PC-9 (cell line): ENCODE results near the gene B3GALNT1. TPM values are rescaled to one million over a fixed set of nuclear protein-coding genes. Genes with fewer than 3 reads are reported as not detected.

Source experiments
- BruUV-seq: library from RNA; stranded (reverse); fragments of 400-500 nt; replicated peaks from 2 replicates; lab custom pipeline; 2021; lab: Mats Ljungman, UMichigan
- CTCF ChIA-PET: fragments of 300-600 bp; sonication (Branson Sonifier 250); formaldehyde crosslinking; loops from one replicate; lab custom pipeline; 2022; ENCODE audit warnings: antibody characterized with exemption; lab: Charles Lee
- POLR2A ChIA-PET: fragments of 300-600 bp; sonication (Branson Sonifier 250); formaldehyde crosslinking; loops from one replicate; lab custom pipeline; 2022; ENCODE audit warnings: antibody characterized with exemption; ENCODE audit not compliant: unreplicated experiment; lab: Charles Lee
- DNase-seq, 2 experiments: peaks; one replicate each; pipeline versions ENCODE4 v3.0.0 to v3.0.0-alpha.2; 2015 to 2022; ENCODE audit warnings: mixed read lengths in 1 of 2
- H2AFZ ChIP-seq: fragments of 200-600 bp; sonication (generic); 2 replicates; pipeline ENCODE4 v1.8.1; 2017; ENCODE audit warnings: antibody characterized with exemption
- H3F3A ChIP-seq: fragments of 200-600 bp; sonication (generic); 2 replicates; pipeline ENCODE4 v1.8.1; 2017; ENCODE audit warnings: antibody characterized with exemption, mild to moderate bottlenecking, low read depth; ENCODE audit not compliant: insufficient read depth
- H3K27ac ChIP-seq: fragments of 200-600 bp; sonication (generic); 2 replicates; pipeline ENCODE4 v1.6.1; 2016; ENCODE audit warnings: mixed run types
- H3K27me3 ChIP-seq: fragments of 200-600 bp; sonication (generic); 2 replicates; pipeline ENCODE4 v1.6.1; 2016; ENCODE audit warnings: low read depth, mixed run types; ENCODE audit not compliant: insufficient read depth
- H3K36me3 ChIP-seq: fragments of 200-600 bp; sonication (generic); 2 replicates; pipeline ENCODE4 v1.6.1; 2016; ENCODE audit warnings: low read depth, mixed run types
- H3K4me1 ChIP-seq: fragments of 200-600 bp; sonication (generic); replicated peaks from 2 replicates; pipeline ENCODE4 v1.6.1; 2016; ENCODE audit warnings: mixed run types; ENCODE audit not compliant: insufficient read depth
- H3K4me2 ChIP-seq: fragments of 200-600 bp; sonication (generic); 2 replicates; pipeline ENCODE4 v1.6.1; 2017; ENCODE audit warnings: mixed run types
- H3K4me3 ChIP-seq: fragments of 200-600 bp; sonication (generic); 2 replicates; pipeline ENCODE4 v1.6.1; 2016; ENCODE audit warnings: mixed run types
- H3K79me2 ChIP-seq: fragments of 200-600 bp; sonication (generic); 2 replicates; pipeline ENCODE4 v1.6.1; 2017; ENCODE audit warnings: low read depth, mixed run types
- H3K9me2 ChIP-seq: fragments of 200-600 bp; sonication (generic); 2 replicates; pipeline ENCODE4 v1.8.1; 2017; ENCODE audit warnings: mild to moderate bottlenecking; ENCODE audit not compliant: insufficient read depth
- H3K9me3 ChIP-seq: fragments of 200-600 bp; sonication (generic); 2 replicates; pipeline ENCODE4 v1.8.1; 2016; ENCODE audit warnings: low read depth; ENCODE audit not compliant: insufficient read depth
- H4K20me1 ChIP-seq: fragments of 200-600 bp; sonication (generic); 2 replicates; pipeline ENCODE4 v1.8.1; 2017; ENCODE audit not compliant: insufficient read depth
- EZH2 ChIP-seq: fragments of 200-600 bp; sonication (generic); IDR thresholded peaks from 2 replicates; pipeline ENCODE4 v1.8.0; 2017; ENCODE audit warnings: antibody characterized with exemption, low read depth
- intact Hi-C: fragments of 100-400 bp; cut with micrococcal nuclease; formaldehyde crosslinking; loops from one replicate; pipeline ENCODE4 v1.10.0; 2022; ENCODE audit not compliant: unreplicated experiment
- total RNA-seq: library from RNA; stranded (reverse); gene quantifications from 2 replicates; pipeline ENCODE4 v1.2.3, GENCODE V29; 2021
- TF ChIP-seq, protein P1 (sequence below): fragments of 200-600 bp; sonication (generic); conservative IDR thresholded peaks from 2 replicates; pipeline ENCODE4 v1.6.1; 2017; ENCODE audit warnings: mixed run types, antibody characterized with exemption, mild to moderate bottlenecking, moderate library complexity

B3GALNT1 gene
- total RNA-seq, 1 experiment from 2014 or later, result 8.8 TPM

DNA sequence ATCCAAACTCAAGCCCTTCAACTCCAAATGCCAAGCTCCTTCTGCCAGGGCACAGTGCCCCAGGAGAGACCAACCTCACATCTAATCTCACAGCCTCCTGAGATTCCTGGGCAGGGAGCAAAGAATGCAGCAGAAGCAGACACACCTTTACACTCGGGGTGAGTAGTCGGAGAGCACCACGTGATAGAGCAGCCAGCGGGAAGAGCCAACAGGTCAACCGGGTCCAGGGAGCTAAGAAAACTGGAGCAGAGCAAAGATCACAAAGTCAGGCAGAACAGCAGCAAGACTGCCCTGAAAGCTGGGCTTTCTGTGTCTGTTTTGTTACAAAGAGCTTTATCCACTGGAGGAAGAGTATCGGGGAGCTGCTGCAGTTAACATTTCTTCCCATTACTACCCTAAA lies 4.2 kb downstream of the B3GALNT1 start:
- Histone ChIP-seq H3K79me2 (no peaks in the 10 kb centered on the region), H2AFZ (no peak overlapping the region), H3K27ac (no peak overlapping the region), H3K4me3 (no peak overlapping the region), H3F3A (no peaks in the 10 kb centered on the region), H3K36me3 (no peaks in the 10 kb centered on the region), H3K4me1 (peaks cover 13% of the 10 kb centered on the region; the same call in 1 of the 2 replicates), H4K20me1 (no peaks in the 10 kb centered on the region), H3K4me2 (no peak overlapping the region), H3K9me2 (no peaks in the 10 kb centered on the region), H3K9me3 (no peaks in the 10 kb centered on the region), H3K27me3 (no peaks in the 10 kb centered on the region)
- CTCF ChIA-PET, result interaction anchor here (0.6 kb wide), 1 partner anchor 602 kb away, joined by 7 read pairs; no protein-coding TSS in a partner anchor
- POLR2A ChIA-PET, result no interaction called here
- no TSS peak for BruUV-seq
- no peak for TF ChIP-seq EZH2
- TF ChIP-seq, protein P1, sequence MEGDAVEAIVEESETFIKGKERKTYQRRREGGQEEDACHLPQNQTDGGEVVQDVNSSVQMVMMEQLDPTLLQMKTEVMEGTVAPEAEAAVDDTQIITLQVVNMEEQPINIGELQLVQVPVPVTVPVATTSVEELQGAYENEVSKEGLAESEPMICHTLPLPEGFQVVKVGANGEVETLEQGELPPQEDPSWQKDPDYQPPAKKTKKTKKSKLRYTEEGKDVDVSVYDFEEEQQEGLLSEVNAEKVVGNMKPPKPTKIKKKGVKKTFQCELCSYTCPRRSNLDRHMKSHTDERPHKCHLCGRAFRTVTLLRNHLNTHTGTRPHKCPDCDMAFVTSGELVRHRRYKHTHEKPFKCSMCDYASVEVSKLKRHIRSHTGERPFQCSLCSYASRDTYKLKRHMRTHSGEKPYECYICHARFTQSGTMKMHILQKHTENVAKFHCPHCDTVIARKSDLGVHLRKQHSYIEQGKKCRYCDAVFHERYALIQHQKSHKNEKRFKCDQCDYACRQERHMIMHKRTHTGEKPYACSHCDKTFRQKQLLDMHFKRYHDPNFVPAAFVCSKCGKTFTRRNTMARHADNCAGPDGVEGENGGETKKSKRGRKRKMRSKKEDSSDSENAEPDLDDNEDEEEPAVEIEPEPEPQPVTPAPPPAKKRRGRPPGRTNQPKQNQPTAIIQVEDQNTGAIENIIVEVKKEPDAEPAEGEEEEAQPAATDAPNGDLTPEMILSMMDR, result no peak
- DNase-seq, result peak in 1 of 2 experiments; percentile 10
- intact Hi-C loops, result loop anchor here (10.0 kb wide), 1 partner anchor 324 kb away; no protein-coding TSS in a partner anchor

DNA sequence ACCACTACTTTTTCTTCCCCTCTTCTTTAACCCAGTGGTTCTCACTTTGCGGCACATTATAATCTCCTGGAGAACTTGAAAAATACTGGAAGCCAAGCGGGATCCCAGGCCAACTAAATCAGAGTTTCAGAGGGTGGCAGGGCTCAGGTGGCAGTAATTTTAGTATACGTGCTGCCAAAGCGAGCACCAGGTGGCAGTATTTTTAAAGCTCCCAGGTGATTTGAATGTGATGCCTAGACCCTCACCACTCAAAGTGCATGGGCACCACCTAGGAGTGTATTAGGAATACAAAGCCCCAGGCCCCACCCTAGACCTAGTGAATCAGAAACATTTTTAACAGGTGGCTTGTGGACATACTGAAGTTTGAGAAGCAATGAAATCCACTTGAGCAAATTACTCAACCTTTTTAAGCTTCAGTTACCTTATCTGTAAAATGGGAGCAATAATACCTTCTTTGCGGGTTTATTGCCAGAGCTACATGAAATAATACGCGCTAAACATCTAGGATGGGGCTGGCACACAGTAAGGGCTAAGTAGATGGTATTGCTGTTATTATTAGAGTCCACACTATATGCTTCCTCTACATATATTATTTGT lies 8.3 kb downstream of the B3GALNT1 start:
- CTCF ChIA-PET, result interaction anchor here (1.0 kb wide), 1 partner anchor 125 kb away, joined by 6 read pairs; the partner anchor contains the start of gene NMD3
- POLR2A ChIA-PET, result no interaction called here

DNA sequence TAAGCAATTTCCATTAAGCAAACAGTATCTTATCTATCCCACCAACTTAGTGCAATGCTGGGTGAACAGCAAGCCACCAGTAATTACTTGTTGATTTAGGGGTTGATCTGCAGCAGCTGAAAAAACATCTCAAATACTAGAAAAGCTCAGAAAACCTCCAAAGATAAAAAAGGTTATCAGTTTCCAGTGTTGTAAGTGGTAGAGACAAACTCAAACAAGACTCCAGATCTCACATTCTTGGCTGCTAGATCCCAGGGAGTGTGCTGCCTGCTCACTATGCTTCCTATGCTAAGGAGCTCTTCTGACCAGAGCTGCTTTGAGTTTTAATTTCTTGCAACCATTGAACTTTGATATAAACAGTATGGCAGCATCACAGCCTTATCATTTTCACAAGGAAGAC lies 11.3 kb downstream of the B3GALNT1 start:
- Histone ChIP-seq H3K9me3 (no peaks in the 10 kb centered on the region), H2AFZ (no peak overlapping the region), H3K4me1 (no peaks in the 10 kb centered on the region), H3K9me2 (no peaks in the 10 kb centered on the region; the same call in 1 of the 2 replicates), H3K27ac (no peak overlapping the region), H3K79me2 (no peaks in the 10 kb centered on the region), H3K4me3 (no peak overlapping the region), H3K4me2 (no peak overlapping the region), H3F3A (no peaks in the 10 kb centered on the region), H4K20me1 (no peaks in the 10 kb centered on the region), H3K27me3 (no peaks in the 10 kb centered on the region), H3K36me3 (no peaks in the 10 kb centered on the region)
- TF ChIP-seq, protein P1, result no peak
- no peak for TF ChIP-seq EZH2
- DNase-seq, result no peak
- ChIA-PET CTCF (no interaction called here), POLR2A (no interaction called here)
- no TSS peak for BruUV-seq
- intact Hi-C loops, result no loop called here

More for the DNA sequence above, 8.3 kb downstream of the B3GALNT1 start:
- Histone ChIP-seq H4K20me1 (no peaks in the 10 kb centered on the region), H3K9me3 (no peaks in the 10 kb centered on the region), H3K27me3 (no peaks in the 10 kb centered on the region), H2AFZ (no peak overlapping the region), H3K4me1 (no peaks in the 10 kb centered on the region), H3K36me3 (no peaks in the 10 kb centered on the region), H3F3A (no peaks in the 10 kb centered on the region), H3K79me2 (no peaks in the 10 kb centered on the region), H3K4me3 (no peak overlapping the region), H3K9me2 (no peaks in the 10 kb centered on the region), H3K4me2 (no peak overlapping the region), H3K27ac (no peak overlapping the region)
- intact Hi-C loops, result loop anchor here (5.0 kb wide), 1 partner anchor 175 kb away; no protein-coding TSS in a partner anchor
- BruUV-seq, result no TSS peak
- no peak for TF ChIP-seq EZH2
- TF ChIP-seq, protein P1, result peak; percentile 68
- peak in 1 of 2 experiments; percentile 15 for DNase-seq
